ENCODE data around the gene RAET1E. TPM values are rescaled to one million over a fixed set of nuclear protein-coding genes. Genes with fewer than 3 reads are reported as not detected.

Gene RAET1E
- total RNA-seq, 1 experiment from 2014 or later = not detected

DNA sequence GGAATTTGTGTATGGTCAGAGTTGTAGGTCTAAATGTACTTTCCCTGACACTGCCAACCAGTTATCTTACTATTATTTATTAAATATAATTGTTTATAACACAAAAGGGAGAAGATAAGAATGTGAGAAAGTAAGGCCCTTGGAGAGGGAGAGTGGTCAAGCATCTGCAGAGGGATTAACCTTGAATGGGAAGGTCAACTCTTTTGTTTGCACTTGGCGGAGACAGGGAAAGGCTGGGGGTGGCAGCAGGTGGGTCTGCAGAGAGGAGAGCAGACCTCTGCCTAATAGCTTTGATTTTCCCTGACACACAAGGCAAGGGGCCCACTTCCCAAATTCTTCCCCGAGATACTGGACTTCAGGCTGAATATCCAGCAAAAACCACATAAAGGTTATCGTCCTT is 38.0 kb downstream of the RAET1E start:
- H2BK20ac ChIP-seq (ENCODE audit: low read depth, low read length, poor library complexity, severe bottlenecking) = no peak overlapping the region
- no peak overlapping the region for H3K23ac ChIP-seq (ENCODE audit: insufficient read length, low read depth, low read length)
- no peak for DNase-seq
- no peak overlapping the region for H3K27ac Mint-ChIP-seq
- no peaks in the 10 kb centered on the region for H3K9me3 Mint-ChIP-seq
- no peak overlapping the region for H3K18ac ChIP-seq (ENCODE audit: insufficient read length, low read depth, low read length)
- H3K4ac ChIP-seq (ENCODE audit: low read depth, low read length) = no peak overlapping the region
- H2BK15ac ChIP-seq (ENCODE audit: low read depth, low read length) = no peak overlapping the region
- peaks cover 12% of the 10 kb centered on the region for H3K23me2 ChIP-seq (ENCODE audit: insufficient read length, low read depth, low read length, poor library complexity, severe bottlenecking)
- TF ChIP-seq CTCF (conservative IDR thresholded peaks at IDR 0.05) = no peak
- H2AFZ ChIP-seq (ENCODE audit: low read length) = no peak overlapping the region
- no peak overlapping the region for H3K27ac ChIP-seq (ENCODE audit: insufficient read length, low read depth, low read length)
- no peak overlapping the region for H4K91ac ChIP-seq (ENCODE audit: insufficient read length, low read depth, low read length)
- H3K36me3 Mint-ChIP-seq (ENCODE audit: insufficient read depth in 1 of 3, low read depth in 3 of 3) = no peaks in the 10 kb centered on the region; a peak in 1 of 7 replicates
- H4K8ac ChIP-seq (replicated peaks; ENCODE audit: insufficient read length, low read depth, low read length) = no peak overlapping the region
- no peak overlapping the region for H2BK12ac ChIP-seq (ENCODE audit: insufficient read length, low read depth, low read length)
- H2BK120ac ChIP-seq (ENCODE audit: low read depth, low read length, poor library complexity, severe bottlenecking) = no peak overlapping the region
- H3K4me1 Mint-ChIP-seq = peaks cover 50 to 56% of the 10 kb centered on the region in 2 experiments
- H3K27me3 ChIP-seq (ENCODE audit: insufficient read depth, low read length) = no peaks in the 10 kb centered on the region
- H2AK5ac ChIP-seq (ENCODE audit: insufficient read length, low read length) = no peak overlapping the region
- peaks cover 2% of the 10 kb centered on the region; the same call in 1 of the 2 replicates for H3K4me1 ChIP-seq (ENCODE audit: insufficient read depth, low read length)
- no peak overlapping the region for H3T11ph ChIP-seq (ENCODE audit: low read length)
- H3K79me1 ChIP-seq (ENCODE audit: insufficient read depth, low read depth, low read length, poor library complexity, severe bottlenecking) = peaks cover 2% of the 10 kb centered on the region
- WGBS (ENCODE audit: extremely low coverage, insufficient read length, low lambda C conversion rate) = no CpG with 5 or more reads among the region's 3 CpGs
- peaks cover 19% of the 10 kb centered on the region for H3K27me3 Mint-ChIP-seq (ENCODE audit: low read depth)
- no peak overlapping the region for H2BK5ac ChIP-seq (ENCODE audit: insufficient read length, low read length)
- H3K4me3 Mint-ChIP-seq = no peak overlapping the region
- no peak overlapping the region for H4K5ac ChIP-seq (ENCODE audit: insufficient read length, low read depth, low read length)
- H3K4me2 ChIP-seq (ENCODE audit: insufficient read depth, insufficient read length, low read length) = no peak overlapping the region
- H3K14ac ChIP-seq (ENCODE audit: insufficient read depth, low read length) = no peak overlapping the region
- peaks cover 3% of the 10 kb centered on the region for H4K20me1 ChIP-seq (ENCODE audit: control insufficient read depth, insufficient read depth, insufficient read length)
- H3K9me3 ChIP-seq (ENCODE audit: control insufficient read depth, low read depth, low read length) = no peaks in the 10 kb centered on the region
- H3K79me2 ChIP-seq (ENCODE audit: insufficient read depth, low read length) = no peaks in the 10 kb centered on the region
- H3K9ac ChIP-seq (ENCODE audit: extremely low read depth, insufficient read length, low read length) = no peak overlapping the region
- no peak overlapping the region for H3K56ac ChIP-seq (ENCODE audit: insufficient read length, low read depth, low read length)
